ENCODE data around the gene HEMGN.
"Not testable (repeated sequence)": the region's sequence is repeated elsewhere in the genome, so short reads cannot be mapped to it uniquely, and the experiment has no call there.

The HEMGN gene

GRCh38 chr9:97961361-97961760 is 23.4 kb upstream of the HEMGN start:
- H3K36me3 ChIP-seq (ENCODE audit: control insufficient read depth in 1 of 2, insufficient read depth in 2 of 2, low read depth in 1 of 2, low read length in 2 of 2) = no peaks in the 10 kb centered on the region
- H3K4me3 ChIP-seq (ENCODE audit: insufficient read depth in 1 of 2, low read depth in 1 of 2, low read length in 2 of 2) = no peak overlapping the region
- H3K14ac ChIP-seq (ENCODE audit: low read length in 2 of 2) = no peak overlapping the region
- H2BK15ac ChIP-seq (ENCODE audit: low read depth, poor library complexity, severe bottlenecking) = no peak overlapping the region
- peaks cover 6 to 19% of the 10 kb centered on the region in 2 experiments for H3K27me3 ChIP-seq (ENCODE audit: control insufficient read depth in 1 of 2, insufficient read depth in 1 of 2, low read length in 2 of 2)
- no peak overlapping the region for H2BK12ac ChIP-seq (ENCODE audit: low read length in 2 of 2)
- H3K27ac ChIP-seq (ENCODE audit: low read length, poor library complexity, severe bottlenecking) = no peak overlapping the region
- no peak overlapping the region for H2BK120ac ChIP-seq (ENCODE audit: low read depth, low read length)
- no peak overlapping the region for H3K4ac ChIP-seq (ENCODE audit: low read depth in 1 of 2, low read length in 2 of 2)
- H2AFZ ChIP-seq (ENCODE audit: low read depth, low read length) = no peak overlapping the region
- no peaks in the 10 kb centered on the region for H3K9me3 ChIP-seq (ENCODE audit: control insufficient read depth, low read length)
- no peak overlapping the region for H3K23ac ChIP-seq (ENCODE audit: low read length in 2 of 2)
- no peak overlapping the region for H3K18ac ChIP-seq (ENCODE audit: low read depth in 1 of 2, low read length in 2 of 2)
- H3K79me1 ChIP-seq (replicated peaks; ENCODE audit: low read length, poor library complexity, severe bottlenecking) = no peaks in the 10 kb centered on the region
- no peak overlapping the region for H2AK5ac ChIP-seq (ENCODE audit: low read length, severe bottlenecking)
- WGBS = no CpG with 5 or more reads among the region's 2 CpGs
- H3K4me2 ChIP-seq (ENCODE audit: low read length, poor library complexity, severe bottlenecking) = no peak overlapping the region
- H3K9ac ChIP-seq (ENCODE audit: low read length) = no peak overlapping the region
- H3K4me1 ChIP-seq (ENCODE audit: control insufficient read depth, insufficient read depth, low read depth, low read length) = no peaks in the 10 kb centered on the region
- no peak overlapping the region for H2BK5ac ChIP-seq (ENCODE audit: low read depth, low read length, poor library complexity, severe bottlenecking)
- H4K8ac ChIP-seq (ENCODE audit: low read length) = no peak overlapping the region
- DNase-seq = no peak
- no peak overlapping the region for H4K91ac ChIP-seq (ENCODE audit: low read length)

- not testable (repeated sequence) for H2BK15ac ChIP-seq (ENCODE audit: low read depth, poor library complexity, severe bottlenecking); H3K27ac ChIP-seq (ENCODE audit: low read length, poor library complexity, severe bottlenecking); H3K18ac ChIP-seq (ENCODE audit: low read depth in 1 of 2, low read length in 2 of 2); H3K9me3 ChIP-seq (ENCODE audit: control insufficient read depth, low read length); DNase-seq; H2BK120ac ChIP-seq (ENCODE audit: low read depth, low read length); H3K4me2 ChIP-seq (ENCODE audit: low read length, poor library complexity, severe bottlenecking); H3K9ac ChIP-seq (ENCODE audit: low read length); H3K14ac ChIP-seq (ENCODE audit: low read length in 2 of 2); H4K91ac ChIP-seq (ENCODE audit: low read length); H3K4me3 ChIP-seq (ENCODE audit: insufficient read depth in 1 of 2, low read depth in 1 of 2, low read length in 2 of 2); H2AFZ ChIP-seq (ENCODE audit: low read depth, low read length); H2BK12ac ChIP-seq (ENCODE audit: low read length in 2 of 2); H4K8ac ChIP-seq (ENCODE audit: low read length); H2BK5ac ChIP-seq (ENCODE audit: low read depth, low read length, poor library complexity, severe bottlenecking); H3K79me1 ChIP-seq (replicated peaks; ENCODE audit: low read length, poor library complexity, severe bottlenecking); H3K23ac ChIP-seq (ENCODE audit: low read length in 2 of 2); H3K4ac ChIP-seq (ENCODE audit: low read depth in 1 of 2, low read length in 2 of 2); H3K36me3 ChIP-seq (ENCODE audit: control insufficient read depth in 1 of 2, insufficient read depth in 2 of 2, low read depth in 1 of 2, low read length in 2 of 2); H2AK5ac ChIP-seq (ENCODE audit: low read length, severe bottlenecking); H3K4me1 ChIP-seq (ENCODE audit: control insufficient read depth, insufficient read depth, low read depth, low read length)
- H3K27me3 ChIP-seq (ENCODE audit: control insufficient read depth in 1 of 2, insufficient read depth in 1 of 2, low read length in 2 of 2) = peaks cover 3 to 15% of the 10 kb centered on the region in 2 experiments
- WGBS = 86% methylated on average over 9 of the region's 9 CpGs
Observed at GRCh38 chr9:97960678-97961328, 22.8 kb upstream of the HEMGN start.

GRCh38 chr9:97959585-97959984 is 21.6 kb upstream of the HEMGN start:
- Histone ChIP-seq H3K9ac (ENCODE audit: low read length) (no peak overlapping the region), H3K4me1 (ENCODE audit: control insufficient read depth, insufficient read depth, low read depth, low read length) (no peaks in the 10 kb centered on the region), H3K4me2 (ENCODE audit: low read length, poor library complexity, severe bottlenecking) (no peak overlapping the region), H2BK12ac (ENCODE audit: low read length in 2 of 2) (no peak overlapping the region), H3K36me3 (ENCODE audit: control insufficient read depth in 1 of 2, insufficient read depth in 2 of 2, low read depth in 1 of 2, low read length in 2 of 2) (no peaks in the 10 kb centered on the region), H3K9me3 (ENCODE audit: control insufficient read depth, low read length) (no peaks in the 10 kb centered on the region), H2BK120ac (ENCODE audit: low read depth, low read length) (no peak overlapping the region), H4K91ac (ENCODE audit: low read length) (no peak overlapping the region), H2BK15ac (ENCODE audit: low read depth, poor library complexity, severe bottlenecking) (no peak overlapping the region), H3K27ac (ENCODE audit: low read length, poor library complexity, severe bottlenecking) (no peak overlapping the region), H3K18ac (ENCODE audit: low read depth in 1 of 2, low read length in 2 of 2) (no peak overlapping the region), H3K23ac (ENCODE audit: low read length in 2 of 2) (no peak overlapping the region), H2BK5ac (ENCODE audit: low read depth, low read length, poor library complexity, severe bottlenecking) (no peak overlapping the region), H3K79me1 (replicated peaks; ENCODE audit: low read length, poor library complexity, severe bottlenecking) (no peaks in the 10 kb centered on the region), H3K4me3 (ENCODE audit: insufficient read depth in 1 of 2, low read depth in 1 of 2, low read length in 2 of 2) (no peak overlapping the region), H3K14ac (ENCODE audit: low read length in 2 of 2) (no peak overlapping the region), H2AK5ac (ENCODE audit: low read length, severe bottlenecking) (no peak overlapping the region), H4K8ac (ENCODE audit: low read length) (no peak overlapping the region), H3K4ac (ENCODE audit: low read depth in 1 of 2, low read length in 2 of 2) (no peak overlapping the region), H2AFZ (ENCODE audit: low read depth, low read length) (no peak overlapping the region), H3K27me3 (ENCODE audit: control insufficient read depth in 1 of 2, insufficient read depth in 1 of 2, low read length in 2 of 2) (peaks cover 3 to 5% of the 10 kb centered on the region in 2 experiments)
- no peak for DNase-seq

GRCh38 chr9:97958812-97959511 is 21.0 kb upstream of the HEMGN start:
- Histone ChIP-seq H3K36me3 (ENCODE audit: control insufficient read depth in 1 of 2, insufficient read depth in 2 of 2, low read depth in 1 of 2, low read length in 2 of 2) (no peaks in the 10 kb centered on the region), H3K4ac (ENCODE audit: low read depth in 1 of 2, low read length in 2 of 2) (no peak overlapping the region), H4K8ac (ENCODE audit: low read length) (no peak overlapping the region), H2AFZ (ENCODE audit: low read depth, low read length) (no peak overlapping the region), H3K4me3 (ENCODE audit: insufficient read depth in 1 of 2, low read depth in 1 of 2, low read length in 2 of 2) (no peak overlapping the region), H3K4me2 (ENCODE audit: low read length, poor library complexity, severe bottlenecking) (no peak overlapping the region), H3K79me1 (replicated peaks; ENCODE audit: low read length, poor library complexity, severe bottlenecking) (no peaks in the 10 kb centered on the region), H3K18ac (ENCODE audit: low read depth in 1 of 2, low read length in 2 of 2) (no peak overlapping the region), H3K9ac (ENCODE audit: low read length) (peak overlapping the region; percentile 33), H3K27ac (ENCODE audit: low read length, poor library complexity, severe bottlenecking) (no peak overlapping the region), H2BK120ac (ENCODE audit: low read depth, low read length) (no peak overlapping the region), H3K14ac (ENCODE audit: low read length in 2 of 2) (no peak overlapping the region), H2BK12ac (ENCODE audit: low read length in 2 of 2) (no peak overlapping the region), H3K4me1 (ENCODE audit: control insufficient read depth, insufficient read depth, low read depth, low read length) (no peaks in the 10 kb centered on the region), H3K23ac (ENCODE audit: low read length in 2 of 2) (no peak overlapping the region), H2BK5ac (ENCODE audit: low read depth, low read length, poor library complexity, severe bottlenecking) (no peak overlapping the region), H3K9me3 (ENCODE audit: control insufficient read depth, low read length) (no peaks in the 10 kb centered on the region), H4K91ac (ENCODE audit: low read length) (no peak overlapping the region), H2AK5ac (ENCODE audit: low read length, severe bottlenecking) (no peak overlapping the region), H3K27me3 (ENCODE audit: control insufficient read depth in 1 of 2, insufficient read depth in 1 of 2, low read length in 2 of 2) (peaks cover 0 to 7% of the 10 kb centered on the region in 2 experiments), H2BK15ac (ENCODE audit: low read depth, poor library complexity, severe bottlenecking) (no peak overlapping the region)
- peak; percentile 83 for DNase-seq
- 63% methylated on average over 5 of the region's 5 CpGs for WGBS

All from mesenchymal stem cell (in vitro differentiated cells and primary cell).